GM18861 (cell line): ENCODE data around the gene ATP13A5.

Source experiments
- ATAC-seq: cut with Tn5 transposase; IDR thresholded peaks from one replicate; pipeline ENCODE4 v1.9.1; 2021; ENCODE audit not compliant: unreplicated experiment

ATP13A5 gene

GRCh38 chr3:193346259-193346658, 32.3 kb downstream of the ATP13A5 start:
- no peak for ATAC-seq

GRCh38 chr3:193345431-193345830, 33.1 kb downstream of the ATP13A5 start:
- no peak for ATAC-seq

DNA sequence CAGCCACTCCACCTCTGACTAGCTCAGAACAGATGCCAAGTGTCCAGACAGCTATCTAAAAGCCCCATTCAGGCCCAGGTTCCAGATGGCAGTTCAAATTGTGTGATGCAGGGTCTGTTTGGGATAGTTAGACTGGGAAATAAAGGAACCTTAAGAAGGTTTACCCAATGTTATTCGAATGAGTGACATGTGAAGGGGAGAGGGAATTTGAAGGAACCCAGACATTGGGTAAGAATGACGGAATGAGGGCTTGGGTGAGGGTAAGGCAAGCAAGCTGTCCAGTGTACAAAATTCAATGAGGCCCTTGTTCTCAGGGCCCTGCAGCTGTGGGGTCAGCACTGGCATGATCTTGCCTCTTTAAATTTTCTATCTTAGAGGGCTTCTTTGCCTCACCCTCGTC, 34.1 kb downstream of the ATP13A5 start:
- no peak for ATAC-seq

DNA sequence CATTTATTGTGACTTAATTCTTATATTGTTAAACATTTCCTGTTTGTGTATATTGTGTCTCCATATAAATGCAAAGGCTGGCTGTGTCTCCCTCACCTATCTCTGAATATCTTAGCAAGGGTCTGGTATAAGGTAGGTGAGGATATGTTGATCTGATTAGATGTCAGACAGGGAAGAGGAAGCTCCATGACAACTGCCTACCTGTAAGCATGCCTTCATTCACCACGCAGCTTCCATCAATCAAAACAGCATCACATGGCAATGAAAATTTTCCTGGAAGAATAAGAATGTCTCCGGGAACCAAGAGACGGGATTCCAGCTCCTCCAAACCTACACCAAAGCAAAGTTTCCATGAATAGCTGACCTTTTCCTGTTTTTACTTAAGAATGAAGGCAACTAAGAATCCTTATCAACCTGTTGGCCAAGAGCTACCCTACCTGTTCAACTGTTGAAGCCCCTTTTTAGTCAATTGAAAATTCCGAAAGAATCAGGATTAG, 34.8 kb downstream of the ATP13A5 start:
- no peak for ATAC-seq

DNA sequence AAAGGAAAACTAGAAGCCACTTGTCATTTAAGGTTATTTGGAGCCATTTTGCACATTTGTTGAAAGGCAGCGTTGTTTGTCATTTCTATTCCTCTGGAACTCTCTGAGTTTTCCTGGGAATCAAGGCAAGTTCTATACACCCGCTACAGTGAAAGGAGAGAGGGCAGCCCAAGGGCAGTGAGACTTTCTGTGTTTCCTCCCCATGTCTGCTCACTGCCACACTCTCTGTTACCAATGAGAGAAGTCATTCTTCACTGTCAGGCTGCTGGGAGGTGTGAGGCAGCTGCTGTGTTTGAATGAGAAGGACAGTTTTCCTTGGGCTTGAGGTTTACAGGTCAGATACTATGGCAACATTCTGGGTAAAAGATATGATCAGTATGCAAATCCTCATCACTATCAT, 36.0 kb downstream of the ATP13A5 start:
- no peak for ATAC-seq

DNA sequence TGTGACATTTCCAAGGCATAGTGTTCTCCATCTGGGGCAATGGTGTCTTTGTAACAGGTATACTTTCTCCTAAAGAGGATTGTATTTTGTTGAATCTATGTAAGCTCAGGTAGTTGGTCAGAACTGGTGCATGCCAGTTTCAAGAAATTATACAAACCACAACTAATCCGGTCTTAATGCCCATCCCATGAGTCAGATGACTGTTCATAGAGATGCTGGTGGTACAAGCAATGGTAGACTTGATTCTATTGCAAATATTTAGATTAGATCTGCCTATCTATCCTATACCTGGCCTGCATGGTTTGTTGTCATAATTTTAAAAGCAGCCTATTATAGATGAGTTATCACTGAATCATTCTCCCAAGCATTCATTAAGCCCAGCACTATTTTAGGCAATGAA, 43.5 kb downstream of the ATP13A5 start:
- ATAC-seq = no peak

GRCh38 chr3:193333229-193333628, 45.3 kb downstream of the ATP13A5 start:
- ATAC-seq = no peak

DNA sequence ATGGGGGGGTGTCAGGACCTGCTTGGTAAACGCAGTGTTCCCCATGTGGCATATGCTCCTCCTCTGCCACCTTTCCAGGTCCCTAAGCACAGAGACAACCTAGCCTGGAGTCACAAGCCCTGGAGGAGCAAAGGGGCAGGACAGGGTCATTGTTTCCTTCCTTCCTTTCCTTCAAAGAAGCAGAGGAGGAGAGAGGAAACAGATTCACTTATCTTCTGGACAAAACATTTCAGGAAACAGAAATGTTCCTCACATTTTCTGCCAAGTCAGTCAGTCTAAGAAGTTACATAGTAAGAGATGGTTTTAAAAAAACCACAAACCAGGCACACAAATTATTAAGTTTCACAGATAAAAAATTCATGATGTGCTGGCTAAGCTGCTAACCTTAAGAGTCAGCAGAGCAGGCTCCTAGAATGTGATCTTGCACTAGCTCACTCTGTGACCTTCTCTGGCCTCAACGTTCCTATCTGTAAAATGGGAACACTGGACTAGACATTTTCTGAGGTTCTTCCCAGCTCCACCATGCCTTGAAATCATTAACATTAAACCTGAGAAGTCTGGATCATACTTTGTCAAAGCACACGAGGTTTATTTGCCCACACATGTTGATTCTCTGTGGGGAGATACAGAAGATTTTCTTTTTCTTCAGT, 47.9 kb downstream of the ATP13A5 start:
- no peak for ATAC-seq

DNA sequence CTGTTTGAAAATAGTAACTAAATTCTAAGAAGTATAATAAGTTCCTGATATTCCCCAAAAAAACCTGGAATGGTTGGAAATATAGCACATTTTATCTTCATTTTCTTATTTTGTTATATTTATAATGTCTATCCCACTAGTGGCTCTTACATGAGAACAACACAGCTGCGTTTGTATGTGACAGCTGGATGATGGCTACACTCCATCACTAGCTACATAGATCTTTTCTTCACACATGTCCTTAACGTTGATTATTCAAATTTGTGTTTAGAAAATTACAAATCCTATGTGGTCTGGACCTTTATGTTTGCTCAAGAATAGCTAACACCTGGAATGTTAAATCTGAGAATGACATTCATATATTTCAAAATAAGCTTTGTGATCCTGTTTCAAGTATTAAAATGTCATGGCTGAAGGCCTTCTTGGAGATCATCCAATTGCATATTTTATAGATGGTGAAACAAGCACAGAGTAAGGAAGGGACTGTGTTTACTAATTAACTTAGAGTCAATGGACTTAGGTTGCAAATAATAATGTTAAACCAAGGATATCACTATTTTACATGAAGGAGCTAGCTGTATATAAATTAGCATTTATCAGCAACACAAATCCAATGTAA, 60.8 kb downstream of the ATP13A5 start:
- ATAC-seq = no peak

DNA sequence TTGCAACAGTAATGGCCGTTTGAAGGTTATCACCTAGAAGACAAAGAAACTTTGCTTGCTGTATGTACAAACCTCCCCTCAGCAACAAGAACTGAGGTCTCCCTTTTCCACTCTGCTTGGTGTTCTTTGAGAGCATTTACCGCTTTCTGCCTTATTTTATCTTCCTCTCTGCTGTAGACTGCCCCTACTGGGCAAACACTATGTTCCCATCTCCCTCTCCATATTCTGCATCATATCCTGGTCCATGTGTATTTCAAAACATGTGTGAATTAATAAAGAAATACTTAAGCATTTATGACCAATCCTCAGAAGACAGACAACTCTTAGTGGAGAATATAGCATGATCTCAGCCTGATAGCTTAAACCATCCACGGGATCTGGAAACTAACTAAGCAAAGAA, 64.4 kb downstream of the ATP13A5 start:
- ATAC-seq = no peak

DNA sequence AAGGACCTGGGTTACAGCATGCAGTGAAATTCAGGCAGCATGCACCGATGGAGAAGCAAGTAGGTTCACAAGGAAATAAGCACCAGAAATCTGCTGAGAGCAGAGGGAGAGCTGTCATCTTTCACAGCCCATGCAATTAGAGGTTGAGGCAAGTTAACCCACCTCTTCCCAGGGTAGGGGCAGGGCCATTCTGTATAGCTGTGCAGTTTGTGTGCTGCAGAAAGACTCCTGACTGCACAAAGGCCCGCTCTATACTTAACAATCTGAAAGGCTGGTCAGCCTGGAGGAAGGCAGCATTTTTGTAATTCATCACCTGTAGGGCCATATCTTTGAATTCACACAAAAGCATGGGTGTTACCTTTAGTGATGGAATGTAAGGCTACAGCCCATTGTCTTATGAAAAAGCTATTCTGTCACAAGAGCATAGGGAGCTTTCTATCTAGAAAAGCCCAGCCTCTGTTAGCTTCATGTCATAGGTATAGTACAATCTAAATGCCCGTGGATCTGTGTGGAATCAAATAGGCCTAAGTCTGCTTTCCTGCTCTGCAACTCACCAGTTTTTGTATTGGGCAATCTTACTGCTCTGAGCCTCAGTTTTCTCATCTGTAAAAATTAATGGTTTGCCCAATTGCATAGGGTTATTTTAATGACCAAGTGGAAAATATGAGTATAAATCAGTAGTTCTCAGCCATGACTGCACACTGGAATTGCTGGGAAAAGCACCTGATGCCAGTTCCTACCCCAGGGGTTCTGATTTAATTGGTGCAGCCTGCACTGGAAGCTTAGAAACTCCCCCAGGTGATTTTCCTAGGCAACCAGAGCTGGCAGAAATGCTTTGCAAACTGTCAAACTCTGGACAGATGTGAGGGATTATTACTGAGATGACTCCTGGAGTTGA, 65.2 kb downstream of the ATP13A5 start:
- no peak for ATAC-seq

DNA sequence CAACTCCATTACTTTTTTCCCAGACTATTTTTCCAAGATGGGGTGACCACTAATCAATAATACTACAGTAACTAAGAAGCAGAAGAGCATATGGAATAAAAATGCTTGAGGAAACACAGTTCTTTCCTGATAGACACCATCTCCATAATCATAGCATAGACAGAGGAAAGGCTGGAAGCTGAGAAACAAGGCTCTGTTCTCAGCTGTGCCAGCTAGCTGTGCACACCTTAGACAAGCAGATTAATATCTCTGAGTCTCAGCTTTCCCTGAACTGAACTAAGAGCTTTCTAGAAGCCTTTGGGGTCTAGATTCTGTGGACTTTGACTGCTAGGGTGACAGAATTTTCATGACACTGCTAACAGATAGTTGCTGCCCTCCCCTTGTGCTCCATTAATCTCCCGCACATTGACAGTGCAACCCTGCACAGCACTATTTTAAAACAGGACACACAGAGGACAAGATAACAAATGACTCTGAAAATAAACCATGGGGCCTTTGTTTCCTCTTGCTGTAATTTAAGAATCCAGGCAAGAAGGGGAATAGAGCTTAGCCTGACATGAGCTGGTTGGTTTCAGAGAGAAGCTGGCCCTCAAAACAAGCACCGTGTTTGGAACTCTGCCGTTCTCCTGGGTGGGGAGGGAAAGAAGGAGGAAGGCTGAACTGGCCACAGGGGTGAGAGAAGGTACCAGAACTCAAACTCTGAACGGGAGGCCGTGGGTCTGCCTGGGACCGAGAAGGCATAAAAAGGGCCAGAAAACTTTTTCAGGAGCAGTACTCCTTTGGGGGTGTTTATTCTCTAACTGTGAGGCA, 67.4 kb downstream of the ATP13A5 start:
- ATAC-seq = no peak

GRCh38 chr3:193305356-193305755, 73.2 kb downstream of the ATP13A5 start:
- no peak for ATAC-seq

- no peak for ATAC-seq
These were observed 77.1 kb downstream of the ATP13A5 start for GRCh38 chr3:193301433-193301832.

- ATAC-seq = no peak
These were observed 81.1 kb downstream of the ATP13A5 start for GRCh38 chr3:193297421-193297820.

DNA sequence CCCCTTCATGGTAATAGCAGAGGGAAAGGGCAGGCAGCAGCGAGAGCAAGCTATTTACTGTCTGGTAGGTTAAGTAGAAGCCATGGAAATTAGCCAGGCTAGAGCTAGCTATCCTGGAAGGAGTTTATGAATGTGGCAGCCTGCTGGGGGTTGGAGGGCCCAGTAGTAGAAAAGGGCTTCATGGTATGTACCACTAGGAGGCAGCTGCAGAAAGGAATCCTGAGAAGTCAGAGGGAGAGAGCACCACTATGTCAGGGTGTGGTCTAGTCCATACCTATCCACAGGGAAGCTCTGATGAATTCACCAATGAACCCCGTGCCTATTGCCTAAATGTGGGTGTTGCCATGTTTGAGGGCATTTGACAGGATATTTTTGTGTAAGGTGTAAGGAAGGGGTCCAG, 82.6 kb downstream of the ATP13A5 start:
- ATAC-seq = no peak

GRCh38 chr3:193292386-193292785, 86.2 kb downstream of the ATP13A5 start:
- no peak for ATAC-seq

GRCh38 chr3:193271101-193271840, 107.3 kb downstream of the ATP13A5 start:
- ATAC-seq = no peak

- no peak for ATAC-seq
These were observed 108.1 kb downstream of the ATP13A5 start for GRCh38 chr3:193270451-193270850.

- ATAC-seq = no peak
These were observed 109.1 kb downstream of the ATP13A5 start for GRCh38 chr3:193269343-193270028.
